H9 (cell line): ENCODE data around the gene PUDP. TPM values are rescaled to one million over a fixed set of nuclear protein-coding genes. Genes with fewer than 3 reads are reported as not detected.

Experiments used
- DNase-seq: peaks from one replicate; pipeline ENCODE4 v3.0.0-alpha.2; 2017
- H2AFZ ChIP-seq: one replicate; pipeline ENCODE4 v1.6.1; 2013; ENCODE audit warnings: mild to moderate bottlenecking, low read length, control low read depth, moderate library complexity
- H2AK5ac ChIP-seq: 2 replicates; pipeline ENCODE4 v1.6.1; 2013; ENCODE audit warnings: low read length, control low read depth, mixed read lengths; ENCODE audit not compliant: insufficient read length
- H2BK120ac ChIP-seq: one replicate; pipeline ENCODE4 v1.6.1; 2013; ENCODE audit warnings: low read depth, mild to moderate bottlenecking, low read length, control low read depth, inconsistent platforms; ENCODE audit not compliant: poor library complexity, severe bottlenecking
- H2BK12ac ChIP-seq: 2 replicates; pipeline ENCODE4 v1.6.1; 2013; ENCODE audit warnings: low read length, control low read depth, mixed read lengths, low read depth; ENCODE audit not compliant: insufficient read length
- H2BK15ac ChIP-seq: 2 replicates; pipeline ENCODE4 v1.6.1; 2013; ENCODE audit warnings: low read depth, low read length, control low read depth
- H2BK20ac ChIP-seq: one replicate; pipeline ENCODE4 v1.6.1; 2013; ENCODE audit warnings: low read depth, mild to moderate bottlenecking, low read length, control low read depth, inconsistent platforms; ENCODE audit not compliant: poor library complexity, severe bottlenecking
- H2BK5ac ChIP-seq: 2 replicates; pipeline ENCODE4 v1.6.1; 2013; ENCODE audit warnings: low read length, control low read depth, mixed read lengths; ENCODE audit not compliant: insufficient read length
- H3K14ac ChIP-seq: 2 replicates; pipeline ENCODE4 v1.6.1; 2013; ENCODE audit warnings: low read length, control low read depth; ENCODE audit not compliant: insufficient read depth
- H3K18ac ChIP-seq: 2 replicates; pipeline ENCODE4 v1.6.1; 2013; ENCODE audit warnings: low read depth, mild to moderate bottlenecking, mixed read lengths, low read length, control low read depth; ENCODE audit not compliant: insufficient read length
- H3K23ac ChIP-seq: 2 replicates; pipeline ENCODE4 v1.6.1; 2013; ENCODE audit warnings: low read length, control low read depth, mixed read lengths, low read depth; ENCODE audit not compliant: insufficient read length
- H3K23me2 ChIP-seq: 2 replicates; pipeline ENCODE4 v1.6.1; 2013; ENCODE audit warnings: low read depth, mild to moderate bottlenecking, mixed read lengths, low read length, control low read depth; ENCODE audit not compliant: insufficient read length, poor library complexity, severe bottlenecking
- H3K27ac ChIP-seq: 2 replicates; pipeline ENCODE4 v1.5.1; 2013; ENCODE audit warnings: low read length, control low read depth, mixed read lengths, low read depth; ENCODE audit not compliant: insufficient read length
- H3K27me3 ChIP-seq: 2 replicates; pipeline ENCODE4 v1.6.1; 2013; ENCODE audit warnings: low read length, control low read depth, inconsistent platforms; ENCODE audit not compliant: insufficient read depth
- H3K4ac ChIP-seq: 2 replicates; pipeline ENCODE4 v1.6.1; 2013; ENCODE audit warnings: low read depth, mild to moderate bottlenecking, control low read depth, inconsistent platforms, low read length, moderate library complexity
- H3K4me1 ChIP-seq: 2 replicates; pipeline ENCODE4 v1.6.1; 2013; ENCODE audit warnings: low read length, control low read depth, inconsistent platforms; ENCODE audit not compliant: insufficient read depth
- H3K4me2 ChIP-seq: 2 replicates; pipeline ENCODE4 v1.6.1; 2013; ENCODE audit warnings: low read length, control low read depth, mixed read lengths; ENCODE audit not compliant: insufficient read length, insufficient read depth
- H3K56ac ChIP-seq: 2 replicates; pipeline ENCODE4 v1.6.1; 2013; ENCODE audit warnings: low read depth, mild to moderate bottlenecking, mixed read lengths, low read length, control low read depth; ENCODE audit not compliant: insufficient read length
- H3K79me1 ChIP-seq: 2 replicates; pipeline ENCODE4 v1.6.1; 2013; ENCODE audit warnings: low read depth, mild to moderate bottlenecking, moderate library complexity, low read length, control low read depth, inconsistent platforms; ENCODE audit not compliant: insufficient read depth, poor library complexity, severe bottlenecking
- H3K79me2 ChIP-seq: 2 replicates; pipeline ENCODE4 v1.6.1; 2013; ENCODE audit warnings: low read length, control low read depth, inconsistent platforms; ENCODE audit not compliant: insufficient read depth
- H3K9ac ChIP-seq: 2 replicates; pipeline ENCODE4 v1.6.1; 2013; ENCODE audit warnings: low read length, control low read depth, mixed read lengths; ENCODE audit not compliant: insufficient read length; ENCODE audit errors: extremely low read depth
- H3K9me3 ChIP-seq: one replicate; pipeline ENCODE4 v1.6.1; 2013; ENCODE audit warnings: low read depth, low read length, inconsistent platforms; ENCODE audit not compliant: control insufficient read depth
- H3T11ph ChIP-seq: one replicate; pipeline ENCODE4 v1.6.1; 2013; ENCODE audit warnings: mild to moderate bottlenecking, low read length, control low read depth, inconsistent platforms
- H4K20me1 ChIP-seq: one replicate; pipeline ENCODE4 v1.6.1; 2013; ENCODE audit not compliant: control insufficient read depth, insufficient read length, insufficient read depth
- H4K5ac ChIP-seq: 2 replicates; pipeline ENCODE4 v1.6.1; 2013; ENCODE audit warnings: low read depth, mild to moderate bottlenecking, mixed read lengths, low read length, control low read depth; ENCODE audit not compliant: insufficient read length
- H4K8ac ChIP-seq: replicated peaks from 2 replicates; pipeline ENCODE4 v1.6.1; 2013; ENCODE audit warnings: low read length, control low read depth, mixed read lengths, low read depth; ENCODE audit not compliant: insufficient read length
- H4K91ac ChIP-seq: 2 replicates; pipeline ENCODE4 v1.6.1; 2013; ENCODE audit warnings: low read depth, mild to moderate bottlenecking, moderate library complexity, mixed read lengths, low read length, control low read depth; ENCODE audit not compliant: insufficient read length
- H3K27ac Mint-ChIP-seq, 3 experiments: 2 replicates in 2 of 3; 3 replicates in 1 of 3; pipeline ENCODE4 v1.8.0; 2020 to 2021; ENCODE audit warnings: mixed read lengths in 3 of 3, mild to moderate bottlenecking in 1 of 3, moderate library complexity in 1 of 3
- H3K27me3 Mint-ChIP-seq: 2 replicates; pipeline ENCODE4 v1.8.0; 2021; ENCODE audit warnings: low read depth, mild to moderate bottlenecking, moderate library complexity, mixed read lengths
- H3K36me3 Mint-ChIP-seq, 3 experiments: 2 replicates in 2 of 3; 3 replicates in 1 of 3; pipeline ENCODE4 v1.8.0; 2020 to 2021; ENCODE audit warnings: low read depth in 3 of 3, mixed read lengths in 3 of 3; ENCODE audit not compliant: insufficient read depth in 1 of 3
- H3K4me1 Mint-ChIP-seq, 2 experiments: 2 replicates each; pipeline ENCODE4 v1.8.0; 2020; ENCODE audit warnings: mixed read lengths in 2 of 2
- H3K4me3 Mint-ChIP-seq, 2 experiments: 2 replicates in 1 of 2; 3 replicates in 1 of 2; pipeline ENCODE4 v1.8.0; 2020 to 2021; ENCODE audit warnings: mild to moderate bottlenecking in 2 of 2, mixed read lengths in 2 of 2, moderate library complexity in 1 of 2
- H3K9me3 Mint-ChIP-seq, 2 experiments: 2 replicates in 1 of 2; 3 replicates in 1 of 2; pipeline ENCODE4 v1.8.0; 2020; ENCODE audit warnings: mild to moderate bottlenecking in 2 of 2, mixed read lengths in 2 of 2, moderate library complexity in 1 of 2
- WGBS: extraction: QIAGEN DNeasy Blood & Tissue Kit; methylation state at CpG from one replicate; pipeline ENCODE4 v1.1.7; 2013; ENCODE audit warnings: missing lambda C conversion rate, low lambda C conversion rate, mixed read lengths; ENCODE audit not compliant: insufficient read length; ENCODE audit errors: extremely low coverage; 5-methylcytosine and 5-hydroxymethylcytosine counted together
- total RNA-seq: library from RNA; stranded (reverse); gene quantifications from 2 replicates; pipeline ENCODE4 v1.2.1, GENCODE V29; 2021
- TF ChIP-seq, protein P1 (sequence below): fragments of 200-600 bp; sonication (generic); conservative IDR thresholded peaks from 3 replicates; pipeline ENCODE4 v1.8.0; 2021; ENCODE audit warnings: antibody characterized with exemption, mild to moderate bottlenecking

The PUDP gene
- total RNA-seq, 1 experiment from 2014 or later, result 46.3 TPM

DNA sequence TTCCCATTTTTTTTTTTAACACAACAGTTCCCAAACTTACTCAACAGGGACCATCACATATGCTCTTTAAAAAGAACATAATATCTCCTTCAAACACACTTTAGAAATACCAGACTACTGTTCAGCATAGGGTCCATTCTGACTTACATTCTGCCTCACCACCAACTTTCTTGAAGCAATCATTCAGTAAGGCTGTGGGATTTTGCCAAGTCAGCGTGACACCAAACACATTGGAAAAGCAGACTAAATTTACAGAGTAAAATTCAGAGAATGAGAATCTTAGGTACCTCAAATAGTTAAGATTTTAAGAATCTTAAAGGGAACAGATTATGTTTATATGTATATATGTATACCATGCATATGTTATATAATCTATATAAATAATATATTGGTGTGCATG, 7.2 kb upstream of the PUDP start:
- H2BK12ac ChIP-seq, result no peak overlapping the region
- Mint-ChIP-seq H3K27ac (no peak overlapping the region), H3K4me1 (peaks cover 32 to 35% of the 10 kb centered on the region in 2 experiments)

More for the DNA sequence above, 7.2 kb upstream of the PUDP start:
- H3K27ac ChIP-seq, result no peak overlapping the region
- no peak overlapping the region for H2BK120ac ChIP-seq
- no peaks in the 10 kb centered on the region for H3K23me2 ChIP-seq
- no peak overlapping the region for H2AK5ac ChIP-seq
- no peak overlapping the region for H4K5ac ChIP-seq
- no peak overlapping the region for H4K91ac ChIP-seq
- no peak overlapping the region for H3K9ac ChIP-seq
- no peak for DNase-seq
- no peak overlapping the region for H2BK20ac ChIP-seq
- Mint-ChIP-seq H3K4me3 (no peak overlapping the region), H3K27me3 (peaks cover 10% of the 10 kb centered on the region), H3K9me3 (no peaks in the 10 kb centered on the region), H3K36me3 (no peaks in the 10 kb centered on the region)
- no peak overlapping the region for H2AFZ ChIP-seq
- H3K27me3 ChIP-seq, result no peaks in the 10 kb centered on the region
- H3K56ac ChIP-seq, result no peak overlapping the region
- no peak overlapping the region for H2BK5ac ChIP-seq
- no peak overlapping the region for H3K4ac ChIP-seq
- TF ChIP-seq, protein P1, sequence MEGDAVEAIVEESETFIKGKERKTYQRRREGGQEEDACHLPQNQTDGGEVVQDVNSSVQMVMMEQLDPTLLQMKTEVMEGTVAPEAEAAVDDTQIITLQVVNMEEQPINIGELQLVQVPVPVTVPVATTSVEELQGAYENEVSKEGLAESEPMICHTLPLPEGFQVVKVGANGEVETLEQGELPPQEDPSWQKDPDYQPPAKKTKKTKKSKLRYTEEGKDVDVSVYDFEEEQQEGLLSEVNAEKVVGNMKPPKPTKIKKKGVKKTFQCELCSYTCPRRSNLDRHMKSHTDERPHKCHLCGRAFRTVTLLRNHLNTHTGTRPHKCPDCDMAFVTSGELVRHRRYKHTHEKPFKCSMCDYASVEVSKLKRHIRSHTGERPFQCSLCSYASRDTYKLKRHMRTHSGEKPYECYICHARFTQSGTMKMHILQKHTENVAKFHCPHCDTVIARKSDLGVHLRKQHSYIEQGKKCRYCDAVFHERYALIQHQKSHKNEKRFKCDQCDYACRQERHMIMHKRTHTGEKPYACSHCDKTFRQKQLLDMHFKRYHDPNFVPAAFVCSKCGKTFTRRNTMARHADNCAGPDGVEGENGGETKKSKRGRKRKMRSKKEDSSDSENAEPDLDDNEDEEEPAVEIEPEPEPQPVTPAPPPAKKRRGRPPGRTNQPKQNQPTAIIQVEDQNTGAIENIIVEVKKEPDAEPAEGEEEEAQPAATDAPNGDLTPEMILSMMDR, result no peak
- H3K18ac ChIP-seq, result no peak overlapping the region
- H3K79me2 ChIP-seq, result no peaks in the 10 kb centered on the region
- peaks cover 11% of the 10 kb centered on the region; the same call in 1 of the 2 replicates for H3K4me1 ChIP-seq
- H4K8ac ChIP-seq, result no peak overlapping the region
- no peak overlapping the region for H3K4me2 ChIP-seq
- no peaks in the 10 kb centered on the region for H3K9me3 ChIP-seq
- H3K14ac ChIP-seq, result no peak overlapping the region
- no peak overlapping the region for H3K23ac ChIP-seq
- no peak overlapping the region for H3T11ph ChIP-seq
- no peak overlapping the region for H2BK15ac ChIP-seq
- no peaks in the 10 kb centered on the region for H3K79me1 ChIP-seq
- no peaks in the 10 kb centered on the region for H4K20me1 ChIP-seq
- no CpG with 5 or more reads among the region's 1 CpG for WGBS
